ENCODE data around the gene SPARC. TPM values are rescaled to one million over a fixed set of nuclear protein-coding genes. Genes with fewer than 3 reads are reported as not detected.

SPARC gene
- total RNA-seq, 1 donor from 2014 or later, result 158 TPM

DNA sequence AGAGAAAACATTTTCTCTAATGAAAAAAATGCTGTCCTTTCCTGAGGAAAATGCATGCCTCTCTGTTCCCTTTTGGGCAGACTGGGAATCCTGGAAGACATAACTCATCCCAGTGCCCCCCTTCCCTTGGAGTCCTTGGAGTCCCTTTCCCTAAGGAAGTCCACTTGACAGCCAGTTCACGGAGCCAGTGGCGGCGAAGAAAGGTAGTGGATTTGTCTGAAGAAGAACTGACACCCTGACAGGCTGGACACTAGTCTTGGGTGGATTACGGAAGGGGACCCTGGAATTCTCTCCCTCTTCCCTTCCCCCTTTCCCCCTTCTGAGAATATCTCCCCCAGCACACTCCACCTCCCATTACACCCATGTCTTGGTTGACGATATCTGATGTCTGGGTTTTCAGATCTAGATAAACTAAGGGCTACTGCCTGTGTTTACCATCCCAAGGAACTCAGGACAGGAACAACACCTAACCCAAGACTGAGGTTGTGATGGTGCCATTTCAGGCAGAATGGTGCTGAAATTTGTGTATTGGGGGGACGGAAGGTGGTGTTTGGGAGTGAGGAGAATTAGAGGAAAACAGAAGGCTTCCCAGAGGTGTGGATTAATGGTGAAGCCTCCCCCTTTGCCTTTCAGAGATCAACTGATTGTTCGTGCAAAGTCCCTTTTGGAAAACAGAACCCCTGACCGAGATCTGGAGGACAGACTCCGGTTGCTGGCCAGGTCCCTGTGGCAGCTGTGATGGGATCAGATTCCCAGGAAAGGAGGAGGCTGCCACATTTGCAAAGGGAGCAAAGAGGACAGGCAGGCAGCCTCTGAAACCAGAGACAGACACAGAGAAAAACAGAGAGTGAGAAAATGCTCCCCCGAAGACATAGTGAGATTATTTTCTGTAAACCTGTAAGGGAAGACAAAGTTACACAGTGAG is 704 bp downstream of the SPARC start:
- peaks cover 7% of the 10 kb centered on the region for H4K20me1 ChIP-seq (ENCODE audit: low read depth)
- peak overlapping the region; percentile 6 for H3K9ac ChIP-seq
- no peaks in the 10 kb centered on the region for H3K9me3 ChIP-seq (ENCODE audit: low read depth)
- TF ChIP-seq, protein P1, sequence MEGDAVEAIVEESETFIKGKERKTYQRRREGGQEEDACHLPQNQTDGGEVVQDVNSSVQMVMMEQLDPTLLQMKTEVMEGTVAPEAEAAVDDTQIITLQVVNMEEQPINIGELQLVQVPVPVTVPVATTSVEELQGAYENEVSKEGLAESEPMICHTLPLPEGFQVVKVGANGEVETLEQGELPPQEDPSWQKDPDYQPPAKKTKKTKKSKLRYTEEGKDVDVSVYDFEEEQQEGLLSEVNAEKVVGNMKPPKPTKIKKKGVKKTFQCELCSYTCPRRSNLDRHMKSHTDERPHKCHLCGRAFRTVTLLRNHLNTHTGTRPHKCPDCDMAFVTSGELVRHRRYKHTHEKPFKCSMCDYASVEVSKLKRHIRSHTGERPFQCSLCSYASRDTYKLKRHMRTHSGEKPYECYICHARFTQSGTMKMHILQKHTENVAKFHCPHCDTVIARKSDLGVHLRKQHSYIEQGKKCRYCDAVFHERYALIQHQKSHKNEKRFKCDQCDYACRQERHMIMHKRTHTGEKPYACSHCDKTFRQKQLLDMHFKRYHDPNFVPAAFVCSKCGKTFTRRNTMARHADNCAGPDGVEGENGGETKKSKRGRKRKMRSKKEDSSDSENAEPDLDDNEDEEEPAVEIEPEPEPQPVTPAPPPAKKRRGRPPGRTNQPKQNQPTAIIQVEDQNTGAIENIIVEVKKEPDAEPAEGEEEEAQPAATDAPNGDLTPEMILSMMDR (IDR thresholded peaks at IDR 0.05), result no peak
- TF ChIP-seq EZH2 (IDR thresholded peaks at IDR 0.05) (no peak), EZH2phosphoT487 (IDR thresholded peaks at IDR 0.05) (no peak)
- H3K79me2 ChIP-seq (ENCODE audit: low read depth), result peaks cover 7% of the 10 kb centered on the region
- H2AFZ ChIP-seq (replicated peaks), result peak overlapping the region; percentile 54
- H3K4me3 Mint-ChIP-seq, result peak overlapping the region; percentile 95
- peak overlapping the region; percentile 88 for H3K4me2 ChIP-seq
- DNase-seq (ENCODE audit: low spot score), result peak; percentile 56
- peaks cover 10% of the 10 kb centered on the region for H3K27me3 Mint-ChIP-seq (ENCODE audit: insufficient read depth, low read depth)
- H3K27ac ChIP-seq, result peak overlapping the region; percentile 51
- H3F3A ChIP-seq (ENCODE audit: low read depth), result peaks cover 23% of the 10 kb centered on the region
- H3K4me1 ChIP-seq, result peaks cover 27% of the 10 kb centered on the region
- H3K4me1 Mint-ChIP-seq, result peaks cover 56% of the 10 kb centered on the region
- no peaks in the 10 kb centered on the region for H3K9me3 Mint-ChIP-seq
- no peaks in the 10 kb centered on the region for H3K36me3 ChIP-seq
- no peaks in the 10 kb centered on the region for H3K27me3 ChIP-seq
- peak overlapping the region; percentile 99 for H3K27ac Mint-ChIP-seq
- peaks cover 16% of the 10 kb centered on the region for H3K36me3 Mint-ChIP-seq
- H3K4me3 ChIP-seq, result peak overlapping the region; percentile 61

DNA sequence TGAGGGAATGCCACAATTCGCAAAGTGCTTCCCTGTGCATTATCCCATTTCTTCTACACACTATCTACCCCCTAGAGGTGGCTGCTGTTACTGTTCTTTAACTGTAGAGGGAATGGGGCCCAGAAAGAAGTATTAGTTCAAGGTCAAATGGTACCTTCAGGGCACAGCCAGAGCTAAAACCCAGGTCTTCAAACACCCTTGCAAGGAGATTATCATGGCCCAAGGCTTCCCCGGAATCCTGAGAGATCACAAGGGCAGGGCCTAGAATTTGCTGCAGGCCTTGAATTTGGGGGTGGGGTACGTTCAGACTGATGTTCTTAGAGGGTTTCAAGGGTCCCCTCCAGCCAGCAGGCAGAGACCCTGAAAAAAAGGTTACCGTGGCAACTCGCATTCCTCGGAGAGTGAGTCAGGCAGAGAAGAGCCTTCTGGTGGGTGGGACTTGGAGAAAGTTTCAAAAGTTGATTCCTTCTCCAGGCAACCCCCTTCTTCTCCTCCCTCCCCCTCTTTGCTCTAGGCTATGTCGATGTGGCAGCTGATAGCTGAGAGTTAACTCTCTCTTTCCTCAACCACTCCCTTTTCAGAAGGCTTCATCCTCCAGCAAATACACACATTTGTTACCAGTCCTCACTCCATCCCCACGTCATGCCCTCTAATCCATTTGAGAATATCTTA is 1.9 kb downstream of the SPARC start:
- peaks cover 56% of the 10 kb centered on the region for H3K4me1 Mint-ChIP-seq
- peak; percentile 72 for DNase-seq (ENCODE audit: low spot score)
- H3K27me3 Mint-ChIP-seq (ENCODE audit: insufficient read depth, low read depth), result peaks cover 9% of the 10 kb centered on the region
- Histone ChIP-seq H3K4me2 (peak overlapping the region; percentile 88), H2AFZ (replicated peaks) (no peak overlapping the region), H3K4me1 (peaks cover 27% of the 10 kb centered on the region), H3K79me2 (ENCODE audit: low read depth) (peaks cover 7% of the 10 kb centered on the region), H3K4me3 (peak overlapping the region; percentile 61), H3K9ac (no peak overlapping the region), H3K36me3 (no peaks in the 10 kb centered on the region), H4K20me1 (ENCODE audit: low read depth) (peaks cover 7% of the 10 kb centered on the region), H3F3A (ENCODE audit: low read depth) (peaks cover 23% of the 10 kb centered on the region), H3K9me3 (ENCODE audit: low read depth) (no peaks in the 10 kb centered on the region), H3K27me3 (no peaks in the 10 kb centered on the region), H3K27ac (no peak overlapping the region)
- H3K9me3 Mint-ChIP-seq, result no peaks in the 10 kb centered on the region
- H3K27ac Mint-ChIP-seq, result peak overlapping the region; percentile 99
- H3K4me3 Mint-ChIP-seq, result peak overlapping the region; percentile 95
- TF ChIP-seq, protein P1 (IDR thresholded peaks at IDR 0.05), result peak; percentile 33
- TF ChIP-seq EZH2 (IDR thresholded peaks at IDR 0.05) (no peak), EZH2phosphoT487 (IDR thresholded peaks at IDR 0.05) (no peak)
- H3K36me3 Mint-ChIP-seq, result peaks cover 16% of the 10 kb centered on the region

DNA sequence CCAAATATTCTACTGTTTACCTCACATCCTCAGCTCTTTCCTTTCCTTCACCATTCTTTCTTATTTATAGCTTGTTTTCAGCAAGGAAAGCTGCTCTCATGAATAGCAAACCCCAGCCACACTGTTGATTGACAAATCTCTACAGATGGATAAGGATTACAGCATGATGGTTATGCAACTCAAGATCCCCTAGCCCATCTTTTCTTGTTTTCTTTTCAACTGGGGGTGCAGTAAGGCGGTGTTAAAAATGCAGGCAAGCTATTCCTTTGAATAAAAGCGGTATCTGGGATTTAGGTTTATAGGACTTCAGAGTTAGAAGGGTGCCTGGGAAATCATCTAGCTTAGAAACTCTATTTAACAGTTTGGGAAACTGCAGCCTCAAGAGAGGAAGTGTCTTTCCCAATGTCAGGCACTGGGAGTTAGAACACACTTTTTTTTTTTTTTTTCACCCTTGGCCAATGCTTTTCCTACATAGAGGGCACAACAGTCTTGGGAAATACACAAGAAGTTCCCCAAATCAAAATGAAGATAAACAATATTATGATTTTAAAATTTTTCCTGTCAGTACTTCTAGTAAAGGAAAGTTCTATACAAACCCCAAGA is 2.6 kb downstream of the SPARC start:
- no peak overlapping the region for H3K9ac ChIP-seq
- peaks cover 27% of the 10 kb centered on the region for H3K4me1 ChIP-seq
- H3K79me2 ChIP-seq (ENCODE audit: low read depth), result peaks cover 7% of the 10 kb centered on the region
- H3K4me2 ChIP-seq, result peak overlapping the region; percentile 88
- H3K36me3 Mint-ChIP-seq, result peaks cover 16% of the 10 kb centered on the region
- H4K20me1 ChIP-seq (ENCODE audit: low read depth), result peaks cover 7% of the 10 kb centered on the region
- peaks cover 23% of the 10 kb centered on the region for H3F3A ChIP-seq (ENCODE audit: low read depth)
- no peaks in the 10 kb centered on the region for H3K27me3 ChIP-seq
- no peak overlapping the region for H3K27ac ChIP-seq
- no peak overlapping the region for H2AFZ ChIP-seq (replicated peaks)
- no peaks in the 10 kb centered on the region for H3K9me3 Mint-ChIP-seq
- H3K27me3 Mint-ChIP-seq (ENCODE audit: insufficient read depth, low read depth), result peaks cover 9% of the 10 kb centered on the region
- DNase-seq (ENCODE audit: low spot score), result no peak
- peaks cover 57% of the 10 kb centered on the region for H3K4me1 Mint-ChIP-seq
- H3K4me3 Mint-ChIP-seq, result peak overlapping the region; percentile 95
- no peaks in the 10 kb centered on the region for H3K9me3 ChIP-seq (ENCODE audit: low read depth)
- no peak overlapping the region for H3K4me3 ChIP-seq
- TF ChIP-seq, protein P1 (IDR thresholded peaks at IDR 0.05), result no peak
- H3K27ac Mint-ChIP-seq, result peak overlapping the region; percentile 36
- no peaks in the 10 kb centered on the region for H3K36me3 ChIP-seq
